Hepatic stellate cell (primary cell): ENCODE results near the gene TAF4B.
"Not testable (repeated sequence)": the region's sequence is repeated elsewhere in the genome, so short reads cannot be mapped to it uniquely, and the experiment has no call there.

Experiments used
- DNase-seq: peaks from one replicate; pipeline ENCODE4 v3.0.0; 2011; ENCODE audit warnings: low spot score

The TAF4B gene

DNA sequence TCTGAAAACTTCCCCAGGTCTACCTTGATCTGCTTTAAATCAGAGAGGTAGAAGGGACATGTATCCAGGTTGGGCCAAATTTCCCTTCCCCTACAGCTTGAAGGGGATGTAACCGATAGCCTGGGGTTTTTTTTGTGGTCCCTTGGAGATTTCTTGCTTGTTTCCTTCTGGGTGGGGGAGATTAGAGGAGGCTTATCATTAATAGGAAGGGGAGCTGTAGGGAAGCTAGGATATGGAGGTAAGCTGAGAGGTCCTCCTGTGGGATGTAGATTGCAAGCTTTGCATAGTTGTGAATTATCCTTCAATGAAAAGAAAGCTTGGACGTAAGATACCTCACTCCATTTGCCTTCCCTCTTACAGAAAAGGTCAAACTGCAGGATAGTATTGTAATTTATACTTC is 11.1 kb downstream of the TAF4B start:
- not testable (repeated sequence) for DNase-seq

DNA sequence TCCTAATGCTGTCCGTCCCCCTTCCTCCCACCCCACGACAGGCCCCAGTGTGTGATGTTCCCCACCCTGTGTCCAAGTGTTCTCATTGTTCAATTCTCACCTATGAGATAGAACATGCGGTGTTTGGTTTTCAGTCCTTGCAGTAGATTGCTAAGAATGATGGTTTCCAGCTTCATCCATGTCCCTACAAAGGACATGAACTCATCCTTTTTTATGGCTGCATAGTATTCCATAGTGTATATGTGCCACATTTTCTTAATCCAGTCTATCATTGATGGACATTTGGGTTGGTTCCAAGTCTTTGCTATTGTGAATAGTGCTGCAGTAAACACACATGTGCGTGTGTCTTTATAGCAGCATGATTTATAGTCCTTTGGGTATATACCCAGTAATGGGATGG is 12.5 kb downstream of the TAF4B start:
- DNase-seq, result not testable (repeated sequence)

GRCh38 chr18:26242392-26242791 is 16.1 kb downstream of the TAF4B start:
- not testable (repeated sequence) for DNase-seq

GRCh38 chr18:26245434-26245833 is 19.2 kb downstream of the TAF4B start:
- DNase-seq, result not testable (repeated sequence)

DNA sequence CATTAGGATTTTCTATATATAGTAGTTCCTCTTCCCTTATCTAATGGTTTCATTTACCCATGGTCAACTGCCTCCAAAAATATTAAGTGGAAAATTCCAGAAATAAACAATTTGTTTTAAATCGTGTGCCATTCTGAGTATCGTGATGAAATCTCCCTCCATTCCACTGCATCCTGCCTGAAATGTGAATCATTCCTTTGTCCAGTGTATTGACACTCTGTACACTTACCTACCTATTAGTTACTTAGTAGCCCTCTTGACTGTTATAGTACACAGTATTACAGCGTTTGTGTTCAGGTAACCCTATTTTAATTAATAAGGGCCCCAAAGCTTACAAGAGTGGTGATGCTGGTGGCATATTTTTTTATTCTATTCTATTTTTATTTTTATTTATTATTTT is 26.2 kb downstream of the TAF4B start:
- DNase-seq, result no peak

DNA sequence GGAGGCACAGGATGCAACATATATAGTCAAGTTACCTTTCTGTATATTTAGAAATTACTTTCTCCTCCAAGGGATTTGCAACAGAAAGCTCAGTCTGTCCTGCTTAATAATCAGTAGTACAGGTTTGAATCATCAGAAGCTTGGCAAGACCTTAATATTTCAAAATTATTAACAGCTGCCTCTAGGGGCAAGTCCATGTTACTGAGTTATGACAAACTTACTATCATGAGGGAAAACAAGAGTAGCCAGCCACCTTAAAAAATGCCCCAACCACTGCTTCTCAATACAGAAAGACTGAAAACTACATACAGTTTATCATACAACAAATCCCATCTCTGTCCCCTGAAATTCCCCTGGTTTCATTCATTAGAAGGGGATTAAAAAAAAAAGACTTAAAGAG is 28.6 kb downstream of the TAF4B start:
- not testable (repeated sequence) for DNase-seq

DNA sequence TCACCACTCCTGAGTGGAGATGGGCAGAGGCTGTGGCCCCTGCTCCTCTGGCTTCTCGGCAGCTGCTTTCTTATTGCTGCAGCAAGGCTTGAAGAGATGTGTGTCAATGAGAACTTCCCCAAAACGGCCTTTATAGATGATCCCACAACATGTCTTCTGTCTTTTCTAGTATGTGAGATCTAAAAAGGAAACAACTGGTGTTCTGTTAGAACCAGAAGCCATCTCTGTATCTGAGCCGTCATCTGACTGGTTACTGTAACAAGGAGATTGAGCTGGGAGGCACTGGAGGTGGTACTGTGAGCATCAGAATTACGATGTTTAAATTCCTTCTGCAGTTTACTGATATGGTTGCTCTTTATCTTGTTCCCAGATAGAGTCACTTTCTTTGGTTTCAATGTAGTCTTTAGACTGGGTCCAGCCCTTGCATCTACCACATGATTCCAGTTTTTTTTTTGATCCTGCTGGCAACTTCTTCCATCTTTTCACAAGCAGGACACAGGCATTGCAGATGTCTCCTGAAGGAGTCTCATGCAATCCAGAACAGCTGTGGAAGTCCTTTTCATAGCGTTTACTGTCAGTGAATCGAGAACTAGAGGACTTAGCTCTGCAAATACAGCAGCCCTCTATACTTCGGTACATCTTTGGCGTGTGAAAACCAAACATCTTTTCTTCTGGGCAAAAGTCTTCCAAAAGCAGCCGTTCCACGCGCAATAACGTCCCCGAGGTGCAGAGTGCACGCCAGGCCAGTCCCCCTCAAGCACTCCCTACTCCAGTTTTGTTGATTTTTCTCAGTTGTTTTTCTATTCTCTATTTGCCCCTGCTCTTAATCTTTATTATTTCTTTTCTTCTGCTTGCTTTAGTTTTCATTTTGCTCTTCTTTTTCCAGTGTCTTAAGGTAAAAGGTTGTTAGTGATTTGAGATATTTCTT is 29.7 kb downstream of the TAF4B start:
- no peak for DNase-seq

- DNase-seq, result no peak
These were observed 32.5 kb downstream of the TAF4B start for GRCh38 chr18:26258711-26259110.

DNA sequence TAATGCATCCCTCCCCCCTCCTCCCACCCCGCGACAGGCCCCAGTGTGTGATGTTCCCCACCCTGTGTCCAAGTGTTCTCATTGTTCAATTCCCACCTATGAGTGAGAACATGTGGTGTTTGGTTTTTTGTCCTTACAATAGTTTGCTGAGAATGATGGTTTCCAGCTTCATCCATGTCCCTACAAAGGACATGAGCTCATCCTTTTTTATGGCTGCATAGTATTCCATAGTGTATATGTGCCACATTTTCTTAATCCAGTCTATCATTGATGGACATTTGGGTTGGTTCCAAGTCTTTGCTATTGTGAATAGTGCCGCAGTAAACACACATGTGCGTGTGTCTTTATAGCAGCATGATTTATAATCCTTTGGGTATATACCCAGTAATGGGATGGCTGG is 33.2 kb downstream of the TAF4B start:
- not testable (repeated sequence) for DNase-seq

DNA sequence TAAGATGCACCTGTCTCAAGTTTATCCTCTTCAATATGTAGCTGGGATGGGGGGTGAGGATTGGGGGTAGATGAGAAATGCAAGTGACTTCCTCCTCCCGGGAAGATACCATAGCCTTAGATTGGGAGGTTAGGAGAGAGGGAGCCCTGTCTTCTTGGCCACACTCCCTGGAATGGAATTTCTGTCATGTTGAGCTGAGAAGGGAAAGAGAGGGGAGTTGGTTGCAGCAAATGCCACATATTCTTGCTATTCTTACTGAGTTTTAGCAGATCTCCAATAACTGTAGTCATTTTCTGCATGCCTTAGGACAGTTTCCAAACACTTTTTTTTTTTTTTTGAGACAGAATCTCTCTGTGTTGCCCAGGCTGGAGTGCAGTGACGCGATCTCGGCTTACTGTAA is 35.9 kb downstream of the TAF4B start:
- DNase-seq, result no peak

- no peak for DNase-seq
These were observed 41.2 kb downstream of the TAF4B start for GRCh38 chr18:26267357-26267930.

GRCh38 chr18:26268454-26268853 is 42.2 kb downstream of the TAF4B start:
- DNase-seq, result no peak

GRCh38 chr18:26271917-26272549 is 45.8 kb downstream of the TAF4B start:
- DNase-seq, result no peak

DNA sequence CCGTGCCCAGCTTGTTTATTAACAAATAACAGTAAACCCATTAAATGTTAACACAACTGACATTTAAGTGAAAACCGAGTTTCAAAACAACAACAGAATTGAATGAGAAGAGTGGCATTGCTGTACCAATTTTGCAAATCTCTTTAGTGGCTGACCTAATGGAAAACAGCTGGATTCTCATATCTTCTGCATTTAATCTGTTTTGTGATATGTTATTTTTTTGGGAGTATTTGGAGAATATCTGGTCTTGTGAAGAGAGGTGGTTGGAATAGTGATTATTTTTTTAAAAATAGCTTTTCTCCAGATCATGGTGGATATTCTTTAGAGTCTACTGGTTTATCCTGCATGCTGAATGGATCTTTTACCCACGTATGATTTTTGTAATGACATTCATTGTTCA is 51.1 kb downstream of the TAF4B start:
- no peak for DNase-seq

DNA sequence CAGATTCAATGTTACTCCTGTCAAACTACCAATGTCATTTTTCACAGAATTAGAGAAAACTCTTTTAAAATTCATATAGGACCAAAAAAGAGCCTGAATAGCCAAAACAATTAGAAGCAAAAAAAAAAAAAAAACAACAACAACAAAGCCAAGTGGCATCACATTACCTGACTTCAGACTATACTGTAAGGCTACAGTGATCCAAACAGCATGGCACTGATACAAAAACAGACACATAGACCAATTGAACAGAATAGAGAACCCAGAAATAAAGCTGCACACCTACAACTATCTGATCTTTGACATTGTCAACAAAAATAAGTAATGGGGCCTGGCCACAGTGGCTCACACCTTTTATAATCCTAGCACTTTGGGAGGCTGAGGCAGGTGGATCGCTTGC is 53.2 kb downstream of the TAF4B start:
- DNase-seq, result no peak

DNA sequence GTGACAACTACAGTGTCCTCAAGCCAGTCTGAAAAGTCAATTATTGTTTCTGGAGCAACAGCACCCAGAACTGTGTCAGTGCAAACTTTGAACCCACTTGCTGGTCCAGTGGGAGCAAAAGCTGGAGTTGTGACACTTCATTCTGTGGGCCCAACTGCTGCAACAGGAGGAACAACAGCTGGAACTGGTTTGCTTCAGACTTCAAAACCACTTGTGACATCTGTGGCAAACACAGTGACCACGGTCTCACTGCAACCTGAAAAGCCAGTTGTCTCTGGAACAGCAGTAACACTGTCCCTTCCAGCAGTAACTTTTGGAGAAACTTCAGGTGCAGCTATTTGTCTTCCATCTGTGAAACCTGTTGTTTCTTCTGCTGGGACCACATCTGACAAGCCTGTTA is 59.8 kb downstream of the TAF4B start:
- no peak for DNase-seq

- DNase-seq, result no peak
These were observed 61.4 kb downstream of the TAF4B start for GRCh38 chr18:26287644-26288043.

GRCh38 chr18:26290385-26290784 is 64.1 kb downstream of the TAF4B start:
- no peak for DNase-seq

- DNase-seq, result no peak
These were observed 67.7 kb downstream of the TAF4B start for GRCh38 chr18:26293982-26294381.

GRCh38 chr18:26298107-26298506 is 71.9 kb downstream of the TAF4B start:
- no peak for DNase-seq

GRCh38 chr18:26301681-26302080 is 75.4 kb downstream of the TAF4B start:
- DNase-seq, result no peak

DNA sequence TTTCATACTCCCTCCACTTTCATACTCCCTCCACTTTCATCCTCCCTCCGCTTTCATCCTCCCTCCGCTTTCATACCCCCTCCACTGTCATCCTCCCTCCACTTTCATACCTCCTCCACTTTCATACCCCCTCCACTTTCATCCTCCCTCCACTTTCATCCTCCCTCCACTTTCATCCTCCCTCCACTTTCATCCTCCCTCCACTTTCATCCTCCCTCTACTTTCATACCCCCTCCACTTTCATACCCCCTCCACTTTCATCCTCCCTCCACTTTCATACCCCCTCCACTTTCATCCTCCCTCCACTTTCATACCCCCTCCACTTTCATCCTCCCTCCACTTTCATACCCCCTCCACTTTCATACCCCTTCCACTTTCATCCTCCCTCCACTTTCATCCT is 77.0 kb downstream of the TAF4B start:
- not testable (repeated sequence) for DNase-seq

DNA sequence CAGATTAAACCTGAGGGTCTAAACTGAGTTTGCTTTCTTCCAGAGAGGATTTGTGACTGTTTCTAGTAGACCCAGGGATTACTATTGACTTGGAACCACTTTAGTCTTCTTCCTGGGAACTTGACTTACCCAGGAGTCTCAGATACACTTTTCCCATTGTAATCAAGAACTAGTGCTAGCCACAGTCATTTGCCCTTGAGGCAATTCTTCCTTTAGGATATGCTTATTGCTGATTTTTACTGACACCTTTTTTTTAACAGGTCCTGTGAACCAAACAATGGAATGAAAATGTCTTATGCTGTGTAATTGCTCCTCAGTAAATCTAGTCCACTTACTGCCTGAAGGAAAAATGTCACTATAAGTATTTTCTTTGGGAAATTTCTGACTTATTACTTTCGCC is 78.3 kb downstream of the TAF4B start:
- no peak for DNase-seq
